IMR-90 (cell line): ENCODE results near the gene ARID3C. TPM values are rescaled to one million over a fixed set of nuclear protein-coding genes. Genes with fewer than 3 reads are reported as not detected.

ENCODE experiments used
- ATAC-seq: fragments of 200-7000 bp; cut with Tn5 transposase; 2 replicates; pipeline ENCODE4 v1.9.1; 2020; ENCODE audit warnings: low read depth, mild to moderate bottlenecking, moderate library complexity
- BruUV-seq: library from RNA; stranded (reverse); fragments of 400-500 nt; replicated peaks from 2 replicates; lab custom pipeline; 2021; lab: Mats Ljungman, UMichigan
- CTCF ChIA-PET: fragments of 300-600 bp; formaldehyde crosslinking; extraction: SDS; loops from one replicate; lab custom pipeline; 2021; ENCODE audit warnings: antibody characterized with exemption; lab: Yijun Ruan, JAX
- POLR2A ChIA-PET: fragments of 300-600 bp; sonication (Branson Sonifier 250); formaldehyde crosslinking; loops from one replicate; lab custom pipeline; 2022; ENCODE audit warnings: antibody characterized with exemption; ENCODE audit not compliant: unreplicated experiment; lab: Charles Lee
- DNase-seq: peaks from one replicate; pipeline ENCODE4 v3.0.0; 2013
- H2AFZ ChIP-seq: replicated peaks from 2 replicates; pipeline ENCODE3; 2013; ENCODE audit warnings: low read length, mild to moderate bottlenecking; ENCODE audit not compliant: poor library complexity
- H2AK5ac ChIP-seq: 2 replicates; pipeline ENCODE4 v1.6.1; 2013; ENCODE audit warnings: low read depth, low read length, inconsistent platforms
- H2AK9ac ChIP-seq: replicated peaks from 2 replicates; pipeline ENCODE3; 2013; ENCODE audit warnings: mild to moderate bottlenecking, low read depth, low read length, moderate library complexity; ENCODE audit not compliant: poor library complexity
- H2BK120ac ChIP-seq: 2 replicates; pipeline ENCODE4 v1.6.1; 2013; ENCODE audit warnings: low read depth, low read length, inconsistent platforms
- H2BK15ac ChIP-seq: 3 replicates; pipeline ENCODE4 v1.6.1; 2013; ENCODE audit warnings: low read depth, low read length, inconsistent platforms
- H2BK20ac ChIP-seq: 2 replicates; pipeline ENCODE4 v1.6.1; 2013; ENCODE audit warnings: low read depth, mild to moderate bottlenecking, inconsistent platforms, low read length, moderate library complexity
- H2BK5ac ChIP-seq: 2 replicates; pipeline ENCODE4 v1.6.1; 2013; ENCODE audit warnings: mild to moderate bottlenecking, low read depth, low read length, inconsistent platforms; ENCODE audit not compliant: poor library complexity, severe bottlenecking
- H3K14ac ChIP-seq: replicated peaks from 2 replicates; pipeline ENCODE4 v1.6.1; 2013; ENCODE audit warnings: low read depth, low read length, inconsistent platforms
- H3K18ac ChIP-seq: 2 replicates; pipeline ENCODE4 v1.6.1; 2013; ENCODE audit warnings: low read depth, low read length, control low read depth
- H3K23ac ChIP-seq: 2 replicates; pipeline ENCODE4 v1.6.1; 2013; ENCODE audit warnings: low read depth, low read length, inconsistent platforms
- H3K27ac ChIP-seq: 2 replicates; pipeline ENCODE4 v1.5.1; 2013; ENCODE audit warnings: mild to moderate bottlenecking, control low read depth, low read length; ENCODE audit not compliant: insufficient read depth
- H3K27me3 ChIP-seq: 2 replicates; pipeline ENCODE4 v1.6.1; 2013; ENCODE audit warnings: low read length; ENCODE audit not compliant: control insufficient read depth, insufficient read depth
- H3K36me3 ChIP-seq: 2 replicates; pipeline ENCODE4 v1.6.1; 2013; ENCODE audit warnings: low read length, mixed read lengths; ENCODE audit not compliant: control insufficient read depth, insufficient read depth
- H3K4ac ChIP-seq: 2 replicates; pipeline ENCODE4 v1.6.1; 2013; ENCODE audit warnings: low read depth, low read length, inconsistent platforms
- H3K4me1 ChIP-seq: 2 replicates; pipeline ENCODE4 v1.6.1; 2013; ENCODE audit warnings: low read length, mixed read lengths; ENCODE audit not compliant: control insufficient read depth, insufficient read depth
- H3K4me2 ChIP-seq: 2 replicates; pipeline ENCODE4 v1.6.1; 2013; ENCODE audit warnings: low read depth, mild to moderate bottlenecking, control low read depth, low read length, moderate library complexity
- H3K4me3 ChIP-seq: 2 replicates; pipeline ENCODE4 v1.5.1; 2013; ENCODE audit warnings: low read depth, mild to moderate bottlenecking, control low read depth, low read length, moderate library complexity; ENCODE audit not compliant: insufficient read depth
- H3K56ac ChIP-seq: 2 replicates; pipeline ENCODE4 v1.6.1; 2013; ENCODE audit warnings: low read length, inconsistent platforms; ENCODE audit not compliant: insufficient read depth; ENCODE audit errors: extremely low read depth
- H3K79me1 ChIP-seq, 2 experiments: 2 replicates each; pipeline ENCODE4 v1.6.1; 2013; ENCODE audit warnings: low read length in 2 of 2, inconsistent platforms in 1 of 2, low read depth in 1 of 2
- H3K9ac ChIP-seq: 2 replicates; pipeline ENCODE4 v1.6.1; 2013; ENCODE audit warnings: low read depth, low read length, control low read depth
- H3K9me1 ChIP-seq: 2 replicates; pipeline ENCODE4 v1.6.1; 2013; ENCODE audit warnings: low read length, inconsistent platforms; ENCODE audit not compliant: insufficient read depth
- H3K9me3 ChIP-seq: 2 replicates; pipeline ENCODE4 v1.6.1; 2013; ENCODE audit warnings: low read length; ENCODE audit not compliant: control insufficient read depth, insufficient read depth
- H4K20me1 ChIP-seq: 2 replicates; pipeline ENCODE4 v1.6.1; 2013; ENCODE audit warnings: low read length, inconsistent platforms; ENCODE audit not compliant: insufficient read depth
- H4K5ac ChIP-seq: 2 replicates; pipeline ENCODE4 v1.6.1; 2013; ENCODE audit warnings: mild to moderate bottlenecking, low read depth, low read length, control low read depth
- H4K8ac ChIP-seq, 2 experiments: 2 replicates each; pipeline ENCODE4 v1.6.1; 2013; ENCODE audit warnings: low read depth in 2 of 2, low read length in 2 of 2, control low read depth in 1 of 2, inconsistent platforms in 1 of 2
- H4K91ac ChIP-seq: 2 replicates; pipeline ENCODE4 v1.6.1; 2013; ENCODE audit warnings: low read depth, low read length, inconsistent platforms; ENCODE audit not compliant: insufficient read depth
- BHLHE40 ChIP-seq: fragments of 150-350 bp; IDR thresholded peaks from 2 replicates; pipeline ENCODE4 v1.6.1; 2016; ENCODE audit warnings: mild to moderate bottlenecking, low read depth, low read length
- CHD1 ChIP-seq: IDR thresholded peaks from 2 replicates; pipeline ENCODE4 v1.6.1; 2012; ENCODE audit warnings: low read depth, low read length, improper control_type of control experiment
- ELK1 ChIP-seq: fragments of 150-350 bp; IDR thresholded peaks from 2 replicates; pipeline ENCODE4 v1.6.1; 2016; ENCODE audit warnings: low read depth, mild to moderate bottlenecking, low read length, moderate library complexity, borderline replicate concordance
- MAFK ChIP-seq: IDR thresholded peaks from 2 replicates; pipeline ENCODE4 v1.6.1; 2012; ENCODE audit warnings: low read depth, low read length, improper control_type of control experiment
- MAZ ChIP-seq: IDR thresholded peaks from 2 replicates; pipeline ENCODE4 v1.6.1; 2012; ENCODE audit warnings: low read depth, mild to moderate bottlenecking, low read length, improper control_type of control experiment, moderate library complexity, borderline replicate concordance
- MXI1 ChIP-seq: IDR thresholded peaks from 2 replicates; pipeline ENCODE4 v1.6.1; 2012; ENCODE audit warnings: low read depth, mild to moderate bottlenecking, low read length, moderate library complexity, borderline replicate concordance
- NFE2L2 ChIP-seq: fragments of 150-350 bp; IDR thresholded peaks from 2 replicates; pipeline ENCODE4 v1.6.1; 2016; ENCODE audit warnings: low read depth, mild to moderate bottlenecking, low read length
- POLR2A ChIP-seq: IDR thresholded peaks from 2 replicates; pipeline ENCODE4 v1.6.1; 2012; ENCODE audit warnings: mild to moderate bottlenecking, low read depth, low read length
- RAD21 ChIP-seq: IDR thresholded peaks from 2 replicates; pipeline ENCODE4 v1.6.1; 2012; ENCODE audit warnings: low read length, improper control_type of control experiment
- RCOR1 ChIP-seq: IDR thresholded peaks from 2 replicates; pipeline ENCODE4 v1.6.1; 2012; ENCODE audit warnings: mild to moderate bottlenecking, low read length, improper control_type of control experiment; ENCODE audit not compliant: insufficient replicate concordance
- RFX5 ChIP-seq: IDR thresholded peaks from 2 replicates; pipeline ENCODE4 v1.8.0; 2012; ENCODE audit warnings: low read depth, mild to moderate bottlenecking, low read length, moderate library complexity
- SMC3 ChIP-seq: fragments of 150-350 bp; IDR thresholded peaks from 2 replicates; pipeline ENCODE4 v1.6.1; 2016; ENCODE audit warnings: low read depth, mild to moderate bottlenecking, antibody characterized with exemption, low read length, moderate library complexity
- WGBS, 2 experiments: methylation state at CpG; one replicate each; pipeline versions ENCODE4 v1.1.5 to v1.1.7; 2013; ENCODE audit warnings: missing lambda C conversion rate in 2 of 2; ENCODE audit not compliant: insufficient read length in 1 of 2; ENCODE audit errors: extremely low coverage in 2 of 2; 5-methylcytosine and 5-hydroxymethylcytosine counted together
- dilution Hi-C: fragments of 300-500 bp; cut with HindIII; formaldehyde crosslinking; loops from one replicate; pipeline ENCODE4 v1.14.3; 2018; ENCODE audit warnings: low sequenced_read_pairs; ENCODE audit not compliant: unreplicated experiment
- in situ Hi-C: fragments of 300-500 bp; cut with MboI; formaldehyde crosslinking; loops from 3 replicates; pipeline ENCODE4 v1.14.3; 2019; ENCODE audit warnings: low sequenced_read_pairs, inconsistent platforms, mixed read lengths
- intact Hi-C: fragments of 100-400 bp; cut with micrococcal nuclease; formaldehyde crosslinking; loops from 2 replicates; pipeline ENCODE4 v1.10.0; 2022
- polyA plus RNA-seq, 3 experiments: library from polyadenylated mRNA; depleted of rRNA; stranded (reverse); fragments of >200 nt; gene quantifications; 2 replicates each; pipeline ENCODE4 v1.2.3, GENCODE V29; 2012; ENCODE audit warnings: low replicate concordance in 1 of 3
- total RNA-seq: library from RNA; depleted of rRNA; stranded (reverse); fragments of >200 nt; gene quantifications from 2 replicates; pipeline ENCODE4 v1.2.3, GENCODE V29; 2012
- TF ChIP-seq, protein P1 (sequence below): conservative IDR thresholded peaks from 2 replicates; pipeline ENCODE4 v1.5.1; 2012; ENCODE audit warnings: mild to moderate bottlenecking, low read depth, low read length, improper control_type of control experiment
- TF ChIP-seq, protein P2 (sequence below): fragments of 150-350 bp; IDR thresholded peaks from 2 replicates; pipeline ENCODE4 v1.6.1; 2017; ENCODE audit warnings: mild to moderate bottlenecking, antibody characterized with exemption, low read length, low read depth

The ARID3C gene
- total and polyA plus RNA-seq, 2 of the 4 experiments (the other 2 are of a cell fraction), result 0.07 TPM; not detected in 1

DNA sequence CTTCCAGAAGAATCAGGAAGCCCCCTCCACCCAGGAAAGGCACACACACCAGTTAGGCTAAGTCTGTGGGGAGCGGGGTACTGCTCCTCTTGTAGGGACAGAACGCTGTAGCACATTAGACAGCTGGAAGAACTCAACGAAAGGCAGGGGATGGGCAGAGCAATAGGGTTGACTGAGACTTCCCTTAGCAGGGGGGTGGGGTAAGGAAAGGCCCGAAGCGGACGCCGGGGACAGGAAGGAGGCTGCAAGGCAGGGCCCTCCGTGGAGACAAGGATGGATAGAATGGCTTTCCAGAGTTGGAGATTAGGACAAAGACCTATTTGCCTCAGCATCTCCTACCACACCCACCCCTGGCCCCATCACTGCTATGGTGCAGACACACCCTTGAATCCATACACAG lies 53.6 kb downstream of the ARID3C start:
- H3K4me3 ChIP-seq, result no peak overlapping the region
- H2BK15ac ChIP-seq, result no peak overlapping the region
- H4K8ac ChIP-seq, result no peak overlapping the region
- no peak overlapping the region for H3K9ac ChIP-seq
- no peak overlapping the region for H2BK20ac ChIP-seq
- no peak overlapping the region for H3K56ac ChIP-seq
- no peaks in the 10 kb centered on the region for H3K36me3 ChIP-seq
- H3K18ac ChIP-seq, result no peak overlapping the region
- POLR2A ChIA-PET, result no interaction called here
- no peak overlapping the region for H2AFZ ChIP-seq
- no peaks in the 10 kb centered on the region for H3K79me1 ChIP-seq
- no peaks in the 10 kb centered on the region for H3K4me1 ChIP-seq
- no peak overlapping the region for H3K4me2 ChIP-seq
- H3K4ac ChIP-seq, result no peak overlapping the region
- no peak overlapping the region for H2AK9ac ChIP-seq
- H4K20me1 ChIP-seq, result no peaks in the 10 kb centered on the region
- H3K27ac ChIP-seq, result no peak overlapping the region
- ATAC-seq, result no peak
- no peaks in the 10 kb centered on the region for H3K9me3 ChIP-seq
- CTCF ChIA-PET, result no interaction called here
- H4K91ac ChIP-seq, result no peak overlapping the region
- no peak overlapping the region for H2BK120ac ChIP-seq
- TF ChIP-seq MXI1 (no peak), BHLHE40 (no peak), RCOR1 (no peak), ELK1 (no peak), POLR2A (no peak), RFX5 (no peak), NFE2L2 (no peak), MAFK (no peak), RAD21 (no peak), CHD1 (no peak), SMC3 (no peak), MAZ (no peak)
- TF ChIP-seq, protein P1, sequence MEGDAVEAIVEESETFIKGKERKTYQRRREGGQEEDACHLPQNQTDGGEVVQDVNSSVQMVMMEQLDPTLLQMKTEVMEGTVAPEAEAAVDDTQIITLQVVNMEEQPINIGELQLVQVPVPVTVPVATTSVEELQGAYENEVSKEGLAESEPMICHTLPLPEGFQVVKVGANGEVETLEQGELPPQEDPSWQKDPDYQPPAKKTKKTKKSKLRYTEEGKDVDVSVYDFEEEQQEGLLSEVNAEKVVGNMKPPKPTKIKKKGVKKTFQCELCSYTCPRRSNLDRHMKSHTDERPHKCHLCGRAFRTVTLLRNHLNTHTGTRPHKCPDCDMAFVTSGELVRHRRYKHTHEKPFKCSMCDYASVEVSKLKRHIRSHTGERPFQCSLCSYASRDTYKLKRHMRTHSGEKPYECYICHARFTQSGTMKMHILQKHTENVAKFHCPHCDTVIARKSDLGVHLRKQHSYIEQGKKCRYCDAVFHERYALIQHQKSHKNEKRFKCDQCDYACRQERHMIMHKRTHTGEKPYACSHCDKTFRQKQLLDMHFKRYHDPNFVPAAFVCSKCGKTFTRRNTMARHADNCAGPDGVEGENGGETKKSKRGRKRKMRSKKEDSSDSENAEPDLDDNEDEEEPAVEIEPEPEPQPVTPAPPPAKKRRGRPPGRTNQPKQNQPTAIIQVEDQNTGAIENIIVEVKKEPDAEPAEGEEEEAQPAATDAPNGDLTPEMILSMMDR, result no peak
- TF ChIP-seq, protein P2, sequence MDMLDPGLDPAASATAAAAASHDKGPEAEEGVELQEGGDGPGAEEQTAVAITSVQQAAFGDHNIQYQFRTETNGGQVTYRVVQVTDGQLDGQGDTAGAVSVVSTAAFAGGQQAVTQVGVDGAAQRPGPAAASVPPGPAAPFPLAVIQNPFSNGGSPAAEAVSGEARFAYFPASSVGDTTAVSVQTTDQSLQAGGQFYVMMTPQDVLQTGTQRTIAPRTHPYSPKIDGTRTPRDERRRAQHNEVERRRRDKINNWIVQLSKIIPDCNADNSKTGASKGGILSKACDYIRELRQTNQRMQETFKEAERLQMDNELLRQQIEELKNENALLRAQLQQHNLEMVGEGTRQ, result no peak
- H3K23ac ChIP-seq, result no peak overlapping the region
- H4K5ac ChIP-seq, result no peak overlapping the region
- no TSS peak for BruUV-seq
- in situ Hi-C loops (no loop called here), dilution Hi-C loops (no loop called here), intact Hi-C loops (no loop called here)
- no peak overlapping the region for H2AK5ac ChIP-seq
- WGBS, 2 experiments, result 33% methylated on average over 1 of the region's 8 CpGs; no CpG with 5 or more reads in 1 of the 2 experiments
- H3K14ac ChIP-seq, result no peak overlapping the region
- 0 out of 2 replicates have a peak, but pooled peaks cover 3% of the 10 kb centered on the region for H3K9me1 ChIP-seq
- peaks cover 88% of the 10 kb centered on the region for H3K27me3 ChIP-seq
- no peak for DNase-seq
- no peak overlapping the region for H2BK5ac ChIP-seq
